Head of caudate nucleus (tissue), 42 donors: Measurements from ENCODE around the gene FHDC1.

Experiments used
- DNase-seq, 42 donors: peaks; one replicate each; pipeline versions ENCODE4 v3.0.0 to v3.0.0-alpha.2; 2020 to 2021; ENCODE audit warnings: mixed read lengths in 7 of 42
- intact Hi-C: fragments of 100-400 bp; cut with DNase I; formaldehyde crosslinking; loops from one replicate; pipeline ENCODE4 v1.15.0; 2022

FHDC1 gene

DNA sequence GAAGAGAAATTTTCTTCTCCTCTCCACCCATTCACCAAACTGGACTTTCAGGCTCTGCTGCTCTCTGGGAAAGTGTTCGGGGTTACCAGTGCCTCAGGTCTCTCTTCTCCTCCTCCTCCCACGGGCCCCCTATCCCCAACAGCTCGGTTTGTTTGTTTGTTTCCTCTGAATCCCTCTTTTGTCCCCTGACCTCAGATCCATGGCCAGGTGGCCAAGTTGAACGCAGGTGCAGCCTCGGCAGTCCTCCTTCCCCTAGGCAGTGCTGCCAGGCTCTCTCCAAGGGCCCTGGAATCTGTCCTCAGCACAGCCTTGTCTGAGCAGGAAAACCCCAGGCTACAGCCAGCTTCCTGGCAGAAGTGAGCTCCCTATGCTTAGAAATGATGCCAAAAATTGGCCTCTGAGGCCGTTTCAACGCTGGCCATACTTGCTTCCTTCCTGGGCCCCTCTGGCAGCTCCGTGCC, 60.0 kb downstream of the FHDC1 start:
- DNase-seq = peak in 6 of 42 donors; percentile 14 to 59 (median 24)
- intact Hi-C loops = no loop called here

DNA sequence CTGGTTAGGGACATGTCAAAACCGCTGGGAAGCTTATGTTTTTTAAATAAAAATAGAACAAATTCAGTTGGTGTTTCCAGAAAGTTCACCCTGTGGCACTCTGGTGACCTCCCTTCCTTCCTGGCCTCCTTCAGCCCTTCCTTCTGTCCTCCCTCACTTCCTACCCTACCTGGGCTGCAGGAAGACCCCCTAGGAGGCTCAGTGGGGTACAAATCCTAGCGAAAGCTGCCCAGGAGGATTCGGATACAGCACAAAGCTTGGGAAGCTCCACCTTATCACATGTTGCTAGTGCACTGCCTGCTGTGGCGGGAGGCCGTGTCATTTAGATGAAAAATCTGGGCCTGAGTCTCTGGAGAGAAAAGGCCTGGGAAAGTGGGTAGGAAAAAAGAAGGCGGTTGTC, 60.5 kb downstream of the FHDC1 start:
- intact Hi-C loops = no loop called here
- DNase-seq = no peak

DNA sequence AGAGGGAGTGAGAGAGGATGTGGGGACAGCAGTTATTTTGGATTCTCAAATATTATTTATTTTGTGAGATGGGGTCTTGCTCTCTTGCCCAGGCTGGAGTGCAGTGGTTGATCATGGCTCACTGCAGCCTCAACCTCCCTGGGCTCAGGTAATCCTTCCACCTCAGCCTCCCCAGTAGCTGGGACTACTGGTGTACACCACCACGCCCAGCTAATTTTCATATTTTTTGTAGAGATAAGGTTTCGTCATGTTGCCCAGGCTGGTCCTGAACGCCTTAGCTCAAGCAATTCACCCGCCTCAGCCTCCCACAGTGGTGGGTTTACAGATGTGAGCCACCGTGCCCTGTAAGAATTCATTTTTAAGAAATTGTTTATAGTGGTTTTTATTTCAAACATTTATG, 61.2 kb downstream of the FHDC1 start:
- DNase-seq = no peak
- intact Hi-C loops = no loop called here

DNA sequence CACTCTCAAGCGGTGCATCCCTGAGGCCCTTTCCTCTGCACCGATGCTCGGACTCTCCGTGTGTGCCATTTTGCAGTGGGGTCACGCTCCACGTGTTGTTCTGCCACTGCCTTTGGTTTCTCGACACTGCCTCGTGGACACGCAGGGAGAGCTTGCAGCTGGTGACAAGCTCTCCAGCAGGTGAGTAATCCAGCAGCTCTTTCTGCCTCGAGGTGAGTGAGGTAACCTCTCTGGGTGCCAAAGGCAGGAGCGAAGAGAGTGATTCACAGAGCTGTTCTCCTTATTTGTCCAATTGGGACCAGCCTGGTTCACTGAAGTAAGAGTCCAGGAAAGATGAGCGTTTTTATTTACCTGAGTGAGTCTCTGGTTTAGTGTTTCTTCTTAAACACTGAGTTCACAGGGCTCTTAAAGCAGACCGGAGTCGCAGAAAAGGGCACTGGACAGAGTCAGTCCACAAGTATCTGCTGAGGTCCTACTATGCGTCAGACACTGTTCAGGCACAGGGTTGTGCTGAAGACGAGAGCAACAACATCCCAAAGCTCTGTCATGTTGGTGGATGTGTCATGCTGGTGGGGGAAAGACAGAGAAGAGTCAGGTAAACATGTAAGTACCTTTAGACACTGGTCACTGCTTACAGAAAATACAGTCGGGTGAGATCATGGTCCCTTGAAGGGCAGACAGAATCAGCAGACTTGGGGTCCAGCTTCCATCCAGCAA, 61.8 kb downstream of the FHDC1 start:
- no peak for DNase-seq
- intact Hi-C loops = no loop called here

DNA sequence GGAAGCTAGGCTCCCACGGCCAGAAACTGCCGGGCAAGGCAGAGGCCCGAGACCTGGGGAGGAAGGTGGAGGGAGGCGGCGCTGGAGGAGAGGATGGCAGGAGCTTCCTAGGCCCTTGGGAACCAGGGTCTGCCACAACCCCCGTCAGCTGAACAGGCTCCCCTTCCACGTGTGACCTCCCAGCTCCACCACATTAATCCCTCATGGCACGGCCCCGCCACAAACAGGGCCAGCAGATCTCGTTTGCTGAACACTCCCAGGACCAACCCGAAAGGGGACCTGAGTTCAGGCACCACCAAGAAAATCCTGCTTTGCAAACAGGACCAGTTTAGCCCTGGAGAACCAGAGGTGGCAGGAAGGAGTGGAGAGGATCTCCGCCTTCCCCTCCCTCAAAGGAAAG, 62.7 kb downstream of the FHDC1 start:
- intact Hi-C loops = no loop called here
- DNase-seq = no peak

DNA sequence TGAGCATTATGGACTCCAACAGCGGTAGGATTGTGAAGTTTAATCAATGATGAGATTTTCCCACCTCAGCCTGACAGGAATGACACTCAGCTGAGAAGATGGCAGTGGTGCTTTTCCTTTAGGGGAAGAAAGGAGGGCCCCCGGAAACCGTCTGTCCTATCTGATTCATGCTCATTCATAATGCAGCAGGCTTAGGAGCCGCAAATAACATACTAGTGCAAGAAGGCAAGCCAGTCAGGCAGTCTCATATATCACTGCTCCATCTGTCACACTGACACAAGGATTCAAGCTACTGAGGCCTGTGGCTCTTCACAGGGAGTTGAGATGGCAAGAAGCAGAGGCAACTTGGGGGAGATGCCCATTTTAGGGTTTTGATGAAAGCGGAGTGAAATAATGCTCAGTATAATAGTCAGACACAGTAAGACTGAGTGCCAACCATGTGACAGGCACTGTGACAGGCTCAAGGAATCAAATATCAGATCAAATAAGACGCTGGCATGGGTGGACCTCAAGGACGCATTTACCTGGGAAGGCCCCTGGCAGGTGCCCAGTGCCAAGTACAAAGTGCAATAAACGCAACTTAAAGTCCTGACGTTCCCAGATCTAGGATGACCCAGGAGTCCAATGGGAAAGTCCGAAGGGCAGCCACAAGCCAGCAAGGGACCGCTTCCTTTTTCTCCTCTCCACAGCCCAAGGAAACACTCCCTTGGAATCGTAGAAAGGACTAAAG, 63.4 kb downstream of the FHDC1 start:
- no peak for DNase-seq

DNA sequence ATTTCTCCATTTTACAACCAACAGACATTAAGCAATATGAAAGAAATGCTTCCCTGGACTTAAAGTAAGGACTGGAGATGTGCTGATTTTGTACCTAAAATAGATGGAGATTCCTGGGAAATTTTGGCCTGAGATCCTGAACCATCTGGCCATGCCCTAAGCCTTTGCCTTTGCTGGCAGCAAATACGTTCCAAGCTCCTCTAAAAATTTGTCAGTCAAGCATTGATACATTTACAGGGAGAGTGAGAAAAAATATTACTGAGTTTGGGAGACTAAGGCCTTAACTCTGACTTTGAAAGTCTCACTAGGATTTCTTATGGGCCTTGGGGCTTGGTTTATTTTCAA, 63.9 kb downstream of the FHDC1 start:
- intact Hi-C loops = no loop called here

More for the DNA sequence above, 63.4 kb downstream of the FHDC1 start:
- intact Hi-C loops = no loop called here

DNA sequence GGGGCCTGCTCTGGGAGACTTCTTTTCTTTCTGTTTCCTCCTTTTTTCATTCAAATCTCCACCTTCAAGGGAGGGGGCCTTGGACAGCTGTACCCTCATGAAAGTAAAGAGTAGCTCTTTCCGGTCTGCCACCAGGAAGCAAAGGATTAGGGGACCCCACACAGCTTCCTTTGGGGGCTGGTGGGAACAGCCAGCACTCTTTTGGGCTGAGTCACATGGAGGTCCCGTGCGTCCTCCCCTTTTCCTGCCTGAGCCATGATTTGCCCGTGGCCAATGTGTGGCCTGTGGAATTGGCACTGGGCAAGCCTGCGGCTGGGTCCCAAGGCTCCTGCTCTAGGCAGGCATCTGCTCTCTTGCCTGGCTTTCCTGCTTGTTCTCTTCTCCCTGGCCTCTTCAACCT, 65.5 kb downstream of the FHDC1 start:
- DNase-seq = no peak
- intact Hi-C loops = no loop called here

More for the DNA sequence above, 63.9 kb downstream of the FHDC1 start:
- DNase-seq = no peak

DNA sequence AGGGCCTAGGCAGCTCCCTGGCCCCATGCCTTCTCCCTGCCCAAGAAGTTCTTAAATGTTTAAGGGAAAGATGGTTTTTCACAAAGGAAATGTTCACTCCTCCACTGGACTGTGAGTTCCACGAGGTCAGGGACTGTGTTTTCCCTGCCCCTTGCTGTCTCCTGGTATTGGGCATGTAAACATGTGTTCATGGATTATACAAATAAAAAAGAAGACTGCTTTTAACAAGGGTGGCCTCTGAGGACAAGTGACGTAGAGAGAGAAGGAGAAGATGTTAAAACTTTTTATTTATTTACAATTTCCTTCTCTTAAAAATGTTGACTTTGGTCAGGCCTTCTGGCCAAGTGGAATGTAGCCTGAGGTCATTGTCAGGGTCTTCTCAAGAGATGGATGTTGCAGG, 66.0 kb downstream of the FHDC1 start:
- no peak for DNase-seq
- intact Hi-C loops = no loop called here

DNA sequence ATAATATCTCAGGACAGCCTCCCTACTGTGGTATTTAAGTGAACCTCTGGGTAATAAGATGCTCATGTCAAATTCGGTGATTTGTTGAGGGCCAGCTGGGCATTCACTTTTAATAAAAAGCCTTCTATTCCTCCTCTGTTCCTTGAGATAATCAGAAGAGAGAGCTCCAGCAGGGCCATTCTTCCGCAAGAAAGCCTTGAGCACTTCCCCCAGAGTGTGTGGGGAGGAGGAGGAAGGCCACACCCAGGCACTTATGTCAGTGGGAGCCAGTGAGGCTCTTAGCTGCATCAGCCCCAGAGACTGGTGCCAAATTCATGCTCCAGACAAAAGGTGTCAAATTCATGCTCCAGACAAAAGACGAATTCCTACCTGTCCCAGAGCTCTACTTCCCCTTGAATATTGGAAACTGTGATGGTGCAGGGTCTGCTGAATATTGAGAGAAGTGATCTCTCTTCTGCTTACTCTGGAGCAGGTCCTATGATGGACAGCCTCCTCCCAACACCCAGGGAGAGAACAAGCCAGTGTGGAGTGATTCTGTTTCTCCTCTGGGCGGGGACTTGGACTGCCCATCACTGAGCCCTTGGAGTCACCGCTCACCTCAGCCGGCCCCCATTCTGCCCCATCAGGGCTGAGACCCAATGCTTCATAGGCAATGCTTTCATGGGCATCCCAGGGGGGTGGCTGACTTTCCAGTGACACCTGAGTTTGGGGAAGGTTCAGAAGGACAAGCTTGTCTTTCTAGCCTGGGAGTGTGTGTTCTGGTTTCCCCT, 68.1 kb downstream of the FHDC1 start:
- peak in 11 of 42 donors; percentile 12 to 69 (median 34) for DNase-seq
- intact Hi-C loops = no loop called here

DNA sequence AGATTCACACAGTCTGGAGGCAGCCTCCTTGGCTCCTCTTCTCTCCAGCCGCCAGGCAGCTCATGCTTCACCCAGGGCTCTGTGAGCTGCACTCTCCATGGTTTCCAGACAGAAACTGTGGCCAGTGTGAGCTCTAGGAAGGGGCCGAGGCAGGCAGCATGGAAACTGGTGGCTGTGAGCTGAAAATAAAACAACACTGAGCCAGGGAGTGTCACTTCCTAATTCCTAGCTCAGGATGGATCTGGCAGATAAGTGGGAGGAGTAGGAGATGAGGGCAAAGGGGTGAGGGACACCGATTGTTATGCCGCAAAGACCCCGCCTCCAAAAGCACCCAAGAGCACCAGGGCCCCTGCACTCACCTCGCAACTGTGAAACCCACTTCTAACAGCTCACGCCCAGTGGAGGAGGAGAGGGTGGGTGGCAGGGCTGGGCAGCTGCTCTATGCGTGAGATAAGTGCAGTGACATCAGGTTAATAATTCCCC, 69.8 kb downstream of the FHDC1 start:
- intact Hi-C loops = no loop called here
- DNase-seq = peak in 7 of 42 donors; percentile 7 to 56 (median 42)

DNA sequence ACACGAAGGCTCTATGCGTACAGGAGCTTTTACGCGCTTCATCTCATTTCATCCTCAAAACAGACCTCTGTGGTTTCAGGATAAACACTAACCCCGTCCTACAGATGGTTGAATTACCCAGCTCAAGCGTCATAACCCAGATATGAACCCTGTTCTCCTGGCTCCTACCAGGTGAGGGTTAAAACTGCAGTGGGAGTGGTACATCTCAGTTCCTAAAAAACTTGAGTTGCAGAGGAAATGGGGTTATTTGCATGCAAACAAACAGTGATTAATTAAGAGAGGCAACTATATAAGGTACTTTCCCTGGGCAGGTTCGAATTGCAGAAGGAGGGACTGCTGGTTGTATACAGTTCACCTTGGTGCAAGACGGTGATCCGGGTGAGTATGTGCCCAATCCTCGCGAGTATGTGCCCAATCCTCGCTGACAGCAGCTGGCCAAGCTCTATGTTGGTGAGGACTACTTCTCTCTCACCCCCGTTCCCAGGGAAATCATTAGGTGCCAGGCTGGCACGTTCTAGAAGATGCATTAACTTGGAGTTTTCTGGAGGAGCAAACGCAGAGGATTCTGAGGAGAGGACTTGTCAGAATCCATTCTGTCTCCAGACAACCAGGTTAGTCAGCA, 72.6 kb downstream of the FHDC1 start:
- DNase-seq = no peak
- intact Hi-C loops = no loop called here

DNA sequence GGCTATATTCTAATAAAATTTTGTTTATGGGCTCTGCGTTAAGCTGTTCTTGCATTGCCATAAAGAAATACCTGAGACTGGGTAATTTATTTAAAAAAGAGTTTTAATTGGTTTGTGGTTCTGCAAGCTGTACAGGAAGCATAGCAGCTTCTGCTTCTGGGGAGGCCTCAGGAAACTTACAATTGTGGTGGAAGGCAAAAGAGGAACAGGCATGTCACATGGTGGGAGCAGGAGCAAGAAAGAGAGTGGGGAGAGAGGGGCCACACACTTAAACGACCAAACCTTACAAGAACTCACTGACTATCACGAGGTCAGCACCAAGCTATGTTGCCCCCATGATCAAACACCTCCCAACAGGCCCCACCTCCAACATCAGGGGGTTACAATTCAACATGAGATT, 74.0 kb downstream of the FHDC1 start:
- intact Hi-C loops = no loop called here

DNA sequence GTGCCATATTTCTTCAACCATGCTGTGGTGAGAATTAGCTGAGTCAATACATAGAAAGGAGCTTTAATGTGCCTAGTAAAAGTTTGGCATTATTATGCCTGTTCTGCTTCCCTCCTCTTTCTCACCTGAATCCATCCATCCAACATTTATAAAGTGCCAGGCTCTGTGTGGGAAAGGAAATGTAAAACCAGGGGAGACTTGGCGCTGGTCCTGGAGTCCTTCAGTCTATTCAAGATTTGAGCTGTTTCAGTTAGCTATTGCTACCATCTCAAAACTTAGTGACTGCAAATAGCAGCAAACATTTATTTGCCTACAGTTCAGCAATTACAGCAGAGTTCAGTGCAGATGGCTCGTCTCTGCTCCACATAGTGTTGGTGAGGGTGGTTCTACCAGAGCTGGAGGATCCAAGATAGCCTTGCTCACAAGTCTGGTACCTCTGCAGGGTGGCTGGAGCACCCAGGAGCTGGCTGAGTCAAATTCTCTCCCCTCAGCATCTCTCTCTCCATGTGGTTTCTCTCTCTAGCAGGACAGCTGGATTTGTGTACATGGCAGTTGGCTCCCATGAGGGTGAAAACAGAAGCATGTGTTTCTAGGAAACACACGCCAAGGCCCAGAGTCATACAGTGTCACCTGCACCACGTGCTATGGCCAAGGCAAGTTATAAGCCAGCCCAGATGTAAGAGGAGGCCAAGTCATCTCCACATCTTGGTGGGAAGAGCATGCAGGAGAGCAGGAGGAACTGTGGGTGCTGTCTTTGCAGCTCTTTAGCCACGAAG, 77.3 kb downstream of the FHDC1 start:
- no peak for DNase-seq
- intact Hi-C loops = no loop called here

More for the DNA sequence above, 74.0 kb downstream of the FHDC1 start:
- DNase-seq = no peak

DNA sequence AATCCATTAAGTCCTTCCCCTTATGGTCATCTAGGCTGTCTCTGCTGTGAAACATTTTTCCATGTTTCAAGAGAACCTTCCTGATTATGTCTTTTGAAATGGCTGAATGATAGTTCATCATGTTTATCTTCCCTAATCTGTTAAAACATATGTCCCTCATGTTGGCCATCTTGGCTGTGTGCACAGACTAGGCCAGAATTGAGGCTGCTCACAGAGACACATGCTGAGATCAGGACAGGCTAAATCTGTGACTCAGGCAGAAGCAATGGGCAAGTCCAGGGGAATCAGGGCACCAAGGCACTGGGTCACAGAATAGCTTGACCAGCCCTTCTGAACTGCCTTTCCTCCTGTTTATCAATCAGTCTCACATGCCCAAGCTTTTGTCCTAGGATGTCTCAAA, 78.3 kb downstream of the FHDC1 start:
- intact Hi-C loops = no loop called here
- DNase-seq = no peak

DNA sequence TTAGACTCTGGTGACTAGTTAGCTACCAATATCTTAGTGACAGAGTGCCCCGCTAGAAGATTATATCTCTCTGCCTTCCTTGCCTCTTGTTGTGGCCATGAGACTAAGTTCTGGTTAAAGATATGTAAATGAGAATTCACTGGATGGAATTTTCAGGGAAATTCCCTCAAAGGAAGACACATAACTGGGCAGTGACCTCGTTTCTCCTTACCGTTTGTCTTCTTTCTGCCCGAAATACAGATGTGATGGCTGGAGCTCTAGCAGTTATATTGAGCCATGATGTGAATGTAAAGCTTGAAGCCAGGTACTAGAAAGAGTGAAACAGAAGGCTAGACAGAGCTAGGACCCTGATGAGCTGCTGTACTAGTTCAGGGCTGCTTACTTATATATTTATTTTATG, 80.5 kb downstream of the FHDC1 start:
- intact Hi-C loops = no loop called here
- no peak for DNase-seq

DNA sequence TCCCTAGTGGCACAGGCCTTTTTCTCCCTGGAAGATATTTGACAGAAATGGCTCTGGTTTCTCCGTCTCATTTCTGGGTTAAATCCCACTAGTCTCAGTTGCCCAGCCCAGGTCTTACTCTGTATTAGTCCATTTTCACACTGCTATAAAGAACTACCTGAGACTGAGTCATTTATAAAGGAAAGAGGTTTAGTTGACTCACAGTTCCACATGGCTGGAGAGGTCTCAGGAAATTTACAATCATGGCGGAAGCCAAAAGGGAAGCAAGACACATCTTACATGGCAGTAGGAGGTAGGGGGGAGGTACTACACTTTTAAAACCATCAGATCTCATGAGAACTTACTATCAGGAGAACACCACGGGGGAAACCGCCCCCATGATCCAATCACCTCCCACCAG, 81.9 kb downstream of the FHDC1 start:
- DNase-seq = no peak
- intact Hi-C loops = no loop called here

DNA sequence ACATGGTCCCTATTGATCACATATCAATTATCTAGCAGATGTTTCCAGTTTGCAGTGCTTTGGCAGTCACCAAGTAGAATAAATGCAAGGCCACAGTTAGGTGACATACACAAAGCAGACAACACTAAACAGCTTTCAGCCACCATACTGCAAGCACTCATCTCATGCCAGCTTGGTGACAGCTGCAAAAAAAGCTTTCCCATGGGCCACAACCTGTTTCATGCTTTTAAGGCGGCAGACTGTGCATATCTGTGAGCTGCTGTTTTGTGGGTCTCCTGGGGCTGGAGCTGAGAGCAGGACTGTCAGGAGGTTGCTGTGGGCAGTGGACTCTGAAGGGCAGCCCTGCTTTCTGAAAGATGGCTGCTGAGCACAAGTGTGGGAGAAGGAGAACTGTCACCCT, 82.6 kb downstream of the FHDC1 start:
- intact Hi-C loops = no loop called here
- no peak for DNase-seq

DNA sequence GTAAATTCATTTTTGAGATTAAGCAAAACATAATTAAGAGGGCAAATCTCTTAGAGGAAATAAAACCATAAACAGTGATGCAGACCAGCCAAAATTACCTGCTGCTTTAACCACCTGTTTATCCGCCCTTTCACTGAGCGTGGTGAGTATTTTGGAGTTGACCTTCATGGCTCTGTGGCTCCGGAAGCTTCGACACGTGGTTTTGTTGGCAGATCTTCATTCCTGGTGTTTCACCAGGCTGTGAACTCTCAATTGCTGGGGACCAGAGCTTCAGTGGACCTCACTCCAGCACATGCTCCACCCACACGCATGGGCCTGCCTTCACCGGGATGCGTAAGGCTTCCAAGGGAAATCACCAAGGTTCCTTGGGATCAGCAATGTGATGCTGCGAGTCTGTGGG, 83.8 kb downstream of the FHDC1 start:
- no peak for DNase-seq

More for the DNA sequence above, 83.8 kb downstream of the FHDC1 start:
- intact Hi-C loops = no loop called here
